HG02840 (cell line): ENCODE results near the gene SERPINA1.

Source experiments
- ATAC-seq: cut with Tn5 transposase; IDR thresholded peaks from one replicate; pipeline ENCODE4 v1.9.1; 2021; ENCODE audit warnings: mild to moderate bottlenecking, moderate library complexity, moderate number of reproducible peaks; ENCODE audit not compliant: unreplicated experiment, low FRiP score

SERPINA1 gene

DNA sequence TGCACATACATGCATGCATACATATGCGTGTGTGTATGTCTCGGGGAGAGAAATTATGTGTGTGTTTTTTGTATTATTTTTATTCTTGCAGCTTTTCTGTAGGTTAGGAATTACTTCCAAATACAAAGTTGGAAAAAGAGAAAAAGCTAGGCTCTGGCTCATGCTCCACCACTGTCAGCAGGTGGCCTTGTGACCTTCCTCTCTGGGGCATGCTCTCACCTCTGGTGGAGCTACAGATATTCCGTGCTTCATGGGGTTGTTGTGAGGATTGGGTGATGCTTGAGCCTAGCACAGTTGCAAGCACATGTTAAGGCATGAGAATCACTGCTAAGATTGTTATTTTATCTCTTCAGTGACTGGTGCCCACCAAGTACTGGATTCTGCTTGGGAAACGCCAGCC, 58.5 kb downstream of the SERPINA1 start:
- no peak for ATAC-seq

DNA sequence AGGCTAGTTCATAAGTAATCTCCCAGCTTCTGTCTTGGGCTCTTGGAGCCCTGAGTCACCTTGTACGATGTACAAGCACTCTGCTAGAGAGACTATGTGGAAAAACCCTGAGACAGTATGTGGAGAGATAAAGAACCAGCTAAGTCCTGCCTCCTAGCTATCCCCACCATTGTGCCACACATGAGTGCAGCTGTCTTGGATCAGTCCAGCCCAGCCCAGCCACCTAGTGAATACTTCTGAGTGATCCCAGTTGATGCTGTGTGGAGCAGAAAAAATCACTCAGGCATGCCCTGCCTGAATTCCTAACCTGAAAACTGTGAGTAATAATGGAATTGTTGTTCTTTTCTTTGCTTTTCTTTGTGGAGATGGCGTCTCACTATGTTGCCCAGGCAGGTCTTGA, 60.2 kb downstream of the SERPINA1 start:
- ATAC-seq: no peak
